ENCODE measurements around the gene SEMA4F.

Gene SEMA4F

GRCh38 chr2:74675090-74675489, 21.0 kb downstream of the SEMA4F start:
- Histone ChIP-seq H3K4me1 (ENCODE audit: control insufficient read depth, insufficient read depth, low read length) (no peaks in the 10 kb centered on the region), H3K27me3 (ENCODE audit: control insufficient read depth, insufficient read depth, low read length) (no peaks in the 10 kb centered on the region), H3K9ac (ENCODE audit: low read length) (no peak overlapping the region), H3K27ac (ENCODE audit: low read depth, low read length) (no peak overlapping the region), H3K36me3 (ENCODE audit: control insufficient read depth, insufficient read depth, low read length) (peaks cover 7% of the 10 kb centered on the region), H3K4me3 (ENCODE audit: low read length) (no peak overlapping the region)

- H3K27me3 ChIP-seq (ENCODE audit: control insufficient read depth, insufficient read depth, low read length) = no peaks in the 10 kb centered on the region
- H3K4me3 ChIP-seq (ENCODE audit: low read length) = no peak overlapping the region
- H3K27ac ChIP-seq (ENCODE audit: low read depth, low read length) = no peak overlapping the region
- peaks cover 7% of the 10 kb centered on the region for H3K36me3 ChIP-seq (ENCODE audit: control insufficient read depth, insufficient read depth, low read length)
- no peaks in the 10 kb centered on the region for H3K4me1 ChIP-seq (ENCODE audit: control insufficient read depth, insufficient read depth, low read length)
- H3K9ac ChIP-seq (ENCODE audit: low read length) = no peak overlapping the region
Measured at GRCh38 chr2:74676331-74676730, 22.3 kb downstream of the SEMA4F start.

GRCh38 chr2:74679615-74680014, 25.6 kb downstream of the SEMA4F start:
- H3K9ac ChIP-seq (ENCODE audit: low read length) = no peak overlapping the region
- H3K4me1 ChIP-seq (ENCODE audit: control insufficient read depth, insufficient read depth, low read length) = no peaks in the 10 kb centered on the region
- peaks cover 7% of the 10 kb centered on the region for H3K36me3 ChIP-seq (ENCODE audit: control insufficient read depth, insufficient read depth, low read length)
- no peak overlapping the region for H3K4me3 ChIP-seq (ENCODE audit: low read length)
- H3K27me3 ChIP-seq (ENCODE audit: control insufficient read depth, insufficient read depth, low read length) = no peaks in the 10 kb centered on the region
- H3K27ac ChIP-seq (ENCODE audit: low read depth, low read length) = no peak overlapping the region

DNA sequence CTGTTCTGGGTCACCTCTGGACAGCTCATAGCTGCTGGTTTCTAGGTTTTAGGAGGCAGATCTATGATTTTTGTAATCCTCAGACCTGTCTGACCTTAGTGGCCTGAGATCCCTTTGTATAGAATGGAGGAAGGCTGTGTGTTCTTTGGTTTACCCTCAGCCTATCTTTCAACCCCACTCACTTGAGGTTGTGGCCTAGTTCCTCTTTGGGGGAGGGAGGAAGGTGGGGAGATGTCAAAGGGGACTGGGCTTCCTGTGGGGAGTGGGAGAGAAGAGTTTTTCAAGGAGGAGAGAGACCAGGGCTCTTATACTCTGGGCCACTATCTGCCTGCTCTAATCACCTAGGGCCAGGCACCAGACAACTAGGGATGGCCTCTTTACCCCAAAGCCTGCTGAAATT, 28.5 kb downstream of the SEMA4F start:
- Histone ChIP-seq H3K27ac (ENCODE audit: low read depth, low read length) (no peak overlapping the region), H3K4me1 (ENCODE audit: control insufficient read depth, insufficient read depth, low read length) (no peaks in the 10 kb centered on the region), H3K9ac (ENCODE audit: low read length) (no peak overlapping the region), H3K36me3 (ENCODE audit: control insufficient read depth, insufficient read depth, low read length) (peaks cover 2% of the 10 kb centered on the region), H3K27me3 (ENCODE audit: control insufficient read depth, insufficient read depth, low read length) (no peaks in the 10 kb centered on the region), H3K4me3 (ENCODE audit: low read length) (no peak overlapping the region)

DNA sequence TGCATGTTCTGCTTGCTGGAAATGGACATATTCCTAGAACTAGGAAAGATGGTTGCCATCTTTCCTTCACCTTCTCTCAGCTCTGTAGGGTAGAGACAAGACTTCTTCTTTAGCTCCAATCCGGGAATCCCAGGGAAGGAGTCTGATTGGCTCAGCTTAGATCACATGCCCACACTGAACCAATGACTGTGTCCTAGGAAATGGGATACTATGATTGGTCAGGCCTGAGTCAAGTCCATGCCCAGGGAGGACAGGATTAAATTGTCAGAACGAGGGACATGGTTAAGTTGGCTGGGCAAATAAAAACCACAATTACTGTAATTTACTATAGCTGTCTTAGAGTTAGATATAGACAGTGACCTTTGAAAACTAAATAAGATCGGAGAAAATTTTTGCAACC, 31.4 kb downstream of the SEMA4F start:
- Histone ChIP-seq H3K36me3 (ENCODE audit: control insufficient read depth, insufficient read depth, low read length) (peaks cover 2% of the 10 kb centered on the region), H3K9ac (ENCODE audit: low read length) (no peak overlapping the region), H3K4me1 (ENCODE audit: control insufficient read depth, insufficient read depth, low read length) (no peaks in the 10 kb centered on the region), H3K27ac (ENCODE audit: low read depth, low read length) (no peak overlapping the region), H3K27me3 (ENCODE audit: control insufficient read depth, insufficient read depth, low read length) (no peaks in the 10 kb centered on the region), H3K4me3 (ENCODE audit: low read length) (no peak overlapping the region)

DNA sequence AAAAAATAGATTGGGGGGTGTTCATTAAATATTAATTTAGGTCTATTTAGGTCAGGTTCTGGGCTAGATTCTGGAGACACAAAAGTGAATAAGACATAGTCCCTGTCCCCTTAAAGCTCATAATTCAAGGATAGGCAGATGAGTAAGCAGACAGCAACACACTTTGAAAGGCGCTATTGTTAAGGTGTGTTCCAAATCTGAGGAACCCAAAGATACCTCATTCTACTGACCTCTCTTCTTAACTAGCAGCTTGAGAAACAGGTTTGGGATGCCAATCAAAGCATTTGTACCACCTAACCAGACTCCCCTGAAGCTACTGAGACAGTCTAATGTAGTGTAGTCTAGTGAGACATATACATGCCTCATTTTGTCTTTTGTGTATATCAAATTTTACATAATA, 34.8 kb downstream of the SEMA4F start:
- Histone ChIP-seq H3K27me3 (ENCODE audit: control insufficient read depth, insufficient read depth, low read length) (no peaks in the 10 kb centered on the region), H3K27ac (ENCODE audit: low read depth, low read length) (no peak overlapping the region), H3K36me3 (ENCODE audit: control insufficient read depth, insufficient read depth, low read length) (peaks cover 2% of the 10 kb centered on the region), H3K4me3 (ENCODE audit: low read length) (no peak overlapping the region), H3K9ac (ENCODE audit: low read length) (no peak overlapping the region), H3K4me1 (ENCODE audit: control insufficient read depth, insufficient read depth, low read length) (no peaks in the 10 kb centered on the region)

- H3K27me3 ChIP-seq (ENCODE audit: control insufficient read depth, insufficient read depth, low read length) = no peaks in the 10 kb centered on the region
- no peak overlapping the region for H3K27ac ChIP-seq (ENCODE audit: low read depth, low read length)
- H3K4me3 ChIP-seq (ENCODE audit: low read length) = no peak overlapping the region
- peaks cover 2% of the 10 kb centered on the region for H3K36me3 ChIP-seq (ENCODE audit: control insufficient read depth, insufficient read depth, low read length)
- H3K4me1 ChIP-seq (ENCODE audit: control insufficient read depth, insufficient read depth, low read length) = no peaks in the 10 kb centered on the region
- H3K9ac ChIP-seq (ENCODE audit: low read length) = no peak overlapping the region
Measured at GRCh38 chr2:74689671-74690070, 35.6 kb downstream of the SEMA4F start.

DNA sequence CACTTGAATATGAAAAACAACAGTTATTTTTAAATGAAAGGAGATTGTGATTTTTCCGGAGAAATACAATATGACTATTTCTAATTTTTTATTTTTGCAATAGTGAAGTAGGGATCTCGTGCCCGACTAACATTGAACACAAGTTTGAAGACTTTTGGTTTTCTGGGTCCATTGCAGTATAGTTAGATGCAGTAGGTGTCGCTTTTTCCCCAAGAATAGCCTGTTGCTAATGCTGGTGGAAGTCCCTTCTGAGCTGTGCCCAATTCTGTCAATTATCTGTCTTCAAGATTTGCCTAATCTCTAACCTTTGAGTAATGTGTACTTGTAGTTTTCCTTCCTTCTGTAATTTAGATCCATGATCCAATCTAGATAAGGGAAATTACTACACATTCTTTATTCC, 36.5 kb downstream of the SEMA4F start:
- Histone ChIP-seq H3K36me3 (ENCODE audit: control insufficient read depth, insufficient read depth, low read length) (no peaks in the 10 kb centered on the region), H3K4me1 (ENCODE audit: control insufficient read depth, insufficient read depth, low read length) (no peaks in the 10 kb centered on the region), H3K4me3 (ENCODE audit: low read length) (no peak overlapping the region), H3K27me3 (ENCODE audit: control insufficient read depth, insufficient read depth, low read length) (no peaks in the 10 kb centered on the region), H3K9ac (ENCODE audit: low read length) (no peak overlapping the region), H3K27ac (ENCODE audit: low read depth, low read length) (no peak overlapping the region)

DNA sequence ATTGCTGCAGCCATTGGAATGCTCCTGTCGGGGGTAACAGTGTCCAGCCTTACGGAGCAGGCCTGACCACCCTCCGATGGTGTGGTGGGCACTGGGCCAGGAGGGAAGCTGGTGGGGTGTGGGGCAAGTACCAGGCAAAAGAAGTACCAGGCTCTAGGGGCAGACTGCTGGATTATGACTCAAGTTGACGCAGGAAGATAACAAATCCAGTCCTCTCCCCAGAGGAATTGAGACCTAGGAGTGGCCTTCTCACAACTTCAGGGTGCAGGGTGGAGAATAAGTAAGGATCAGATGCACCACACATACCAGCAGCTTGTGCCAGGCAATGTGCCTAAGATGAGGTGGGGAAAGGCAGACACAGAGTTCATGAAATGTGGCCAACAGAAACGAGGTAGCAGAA, 37.9 kb downstream of the SEMA4F start:
- Histone ChIP-seq H3K27ac (ENCODE audit: low read depth, low read length) (no peak overlapping the region), H3K4me1 (ENCODE audit: control insufficient read depth, insufficient read depth, low read length) (no peaks in the 10 kb centered on the region), H3K9ac (ENCODE audit: low read length) (no peak overlapping the region), H3K27me3 (ENCODE audit: control insufficient read depth, insufficient read depth, low read length) (no peaks in the 10 kb centered on the region), H3K4me3 (ENCODE audit: low read length) (no peak overlapping the region), H3K36me3 (ENCODE audit: control insufficient read depth, insufficient read depth, low read length) (no peaks in the 10 kb centered on the region)

DNA sequence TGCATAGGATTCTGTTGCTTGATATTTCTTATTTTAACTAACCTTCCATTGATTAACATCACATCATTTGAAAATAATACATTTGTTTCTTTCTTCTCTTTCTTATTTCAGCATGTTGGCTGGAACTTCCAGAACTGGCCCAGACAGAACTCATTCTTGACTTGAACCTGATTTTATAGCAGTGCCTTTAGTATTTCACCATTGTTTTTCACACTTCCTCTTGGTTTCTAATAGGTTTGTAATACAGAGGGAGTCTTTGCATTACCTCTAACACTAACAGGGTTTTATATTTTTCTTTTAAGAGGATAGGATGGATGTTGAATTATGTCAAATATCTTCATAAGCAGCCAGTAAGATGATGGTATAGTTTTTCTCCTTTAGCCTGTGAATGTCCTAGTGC, 39.2 kb downstream of the SEMA4F start:
- Histone ChIP-seq H3K36me3 (ENCODE audit: control insufficient read depth, insufficient read depth, low read length) (no peaks in the 10 kb centered on the region), H3K9ac (ENCODE audit: low read length) (no peak overlapping the region), H3K27ac (ENCODE audit: low read depth, low read length) (no peak overlapping the region), H3K27me3 (ENCODE audit: control insufficient read depth, insufficient read depth, low read length) (no peaks in the 10 kb centered on the region), H3K4me1 (ENCODE audit: control insufficient read depth, insufficient read depth, low read length) (no peaks in the 10 kb centered on the region), H3K4me3 (ENCODE audit: low read length) (no peak overlapping the region)

- H3K4me3 ChIP-seq (ENCODE audit: low read length) = no peak overlapping the region
- H3K9ac ChIP-seq (ENCODE audit: low read length) = no peak overlapping the region
- H3K27ac ChIP-seq (ENCODE audit: low read depth, low read length) = no peak overlapping the region
- no peaks in the 10 kb centered on the region for H3K27me3 ChIP-seq (ENCODE audit: control insufficient read depth, insufficient read depth, low read length)
- no peaks in the 10 kb centered on the region for H3K4me1 ChIP-seq (ENCODE audit: control insufficient read depth, insufficient read depth, low read length)
- H3K36me3 ChIP-seq (ENCODE audit: control insufficient read depth, insufficient read depth, low read length) = no peaks in the 10 kb centered on the region
Measured at GRCh38 chr2:74693668-74694067, 39.6 kb downstream of the SEMA4F start.

GRCh38 chr2:74694281-74694680, 40.2 kb downstream of the SEMA4F start:
- H3K4me1 ChIP-seq (ENCODE audit: control insufficient read depth, insufficient read depth, low read length) = no peaks in the 10 kb centered on the region
- H3K9ac ChIP-seq (ENCODE audit: low read length) = no peak overlapping the region
- H3K36me3 ChIP-seq (ENCODE audit: control insufficient read depth, insufficient read depth, low read length) = no peaks in the 10 kb centered on the region
- H3K27ac ChIP-seq (ENCODE audit: low read depth, low read length) = no peak overlapping the region
- H3K4me3 ChIP-seq (ENCODE audit: low read length) = no peak overlapping the region
- H3K27me3 ChIP-seq (ENCODE audit: control insufficient read depth, insufficient read depth, low read length) = no peaks in the 10 kb centered on the region

- Histone ChIP-seq H3K27me3 (ENCODE audit: control insufficient read depth, insufficient read depth, low read length) (no peaks in the 10 kb centered on the region), H3K9ac (ENCODE audit: low read length) (no peak overlapping the region), H3K27ac (ENCODE audit: low read depth, low read length) (no peak overlapping the region), H3K4me3 (ENCODE audit: low read length) (no peak overlapping the region), H3K4me1 (ENCODE audit: control insufficient read depth, insufficient read depth, low read length) (no peaks in the 10 kb centered on the region), H3K36me3 (ENCODE audit: control insufficient read depth, insufficient read depth, low read length) (no peaks in the 10 kb centered on the region)
Measured at GRCh38 chr2:74695663-74696062, 41.6 kb downstream of the SEMA4F start.

- H3K36me3 ChIP-seq (ENCODE audit: control insufficient read depth, insufficient read depth, low read length) = no peaks in the 10 kb centered on the region
- H3K4me3 ChIP-seq (ENCODE audit: low read length) = no peak overlapping the region
- H3K27ac ChIP-seq (ENCODE audit: low read depth, low read length) = no peak overlapping the region
- H3K9ac ChIP-seq (ENCODE audit: low read length) = no peak overlapping the region
- H3K27me3 ChIP-seq (ENCODE audit: control insufficient read depth, insufficient read depth, low read length) = peaks cover 2% of the 10 kb centered on the region
- H3K4me1 ChIP-seq (ENCODE audit: control insufficient read depth, insufficient read depth, low read length) = no peaks in the 10 kb centered on the region
Measured at GRCh38 chr2:74696829-74697228, 42.8 kb downstream of the SEMA4F start.

All from rectal smooth muscle tissue (tissue), 1 donor.